ENCODE data around the gene STAT5B. TPM values are rescaled to one million over a fixed set of nuclear protein-coding genes. Genes with fewer than 3 reads are reported as not detected.
"Not testable (repeated sequence)": the region's sequence is repeated elsewhere in the genome, so short reads cannot be mapped to it uniquely, and the experiment has no call there.

Gene STAT5B
- total RNA-seq, 1 donor from 2014 or later: 26.3 TPM

GRCh38 chr17:42307362-42307927, 31.3 kb upstream of the STAT5B start:
- DNase-seq (ENCODE audit: low spot score): no peak
- no peak for ATAC-seq

- DNase-seq (ENCODE audit: low spot score) (no peak), ATAC-seq (no peak)
These were observed 30.1 kb upstream of the STAT5B start for GRCh38 chr17:42306385-42306667.

GRCh38 chr17:42305543-42306384, 29.6 kb upstream of the STAT5B start:
- DNase-seq (ENCODE audit: low spot score) (no peak), ATAC-seq (peak; percentile 30)

- DNase-seq (ENCODE audit: low spot score); ATAC-seq: not testable (repeated sequence)
These were observed 28.8 kb upstream of the STAT5B start for GRCh38 chr17:42305031-42305330.

GRCh38 chr17:42304187-42305030, 28.2 kb upstream of the STAT5B start:
- ATAC-seq: no peak
- no peak for DNase-seq (ENCODE audit: low spot score)

GRCh38 chr17:42303694-42304093, 27.5 kb upstream of the STAT5B start:
- ATAC-seq (no peak), DNase-seq (ENCODE audit: low spot score) (no peak)

- no peak for ATAC-seq
- no peak for DNase-seq (ENCODE audit: low spot score)
These were observed 24.8 kb upstream of the STAT5B start for GRCh38 chr17:42301022-42301421.

- not testable (repeated sequence) for DNase-seq (ENCODE audit: low spot score); ATAC-seq
These were observed 23.7 kb upstream of the STAT5B start for GRCh38 chr17:42299913-42300312.

- ATAC-seq; DNase-seq (ENCODE audit: low spot score): not testable (repeated sequence)
These were observed 23.2 kb upstream of the STAT5B start for GRCh38 chr17:42299361-42299760.

GRCh38 chr17:42297775-42298174, 21.6 kb upstream of the STAT5B start:
- DNase-seq (ENCODE audit: low spot score); ATAC-seq: not testable (repeated sequence)

GRCh38 chr17:42296012-42296411, 19.8 kb upstream of the STAT5B start:
- ATAC-seq (no peak), DNase-seq (ENCODE audit: low spot score) (no peak)

- ATAC-seq (peak; percentile 83), DNase-seq (ENCODE audit: low spot score) (no peak)
These were observed 18.5 kb upstream of the STAT5B start for GRCh38 chr17:42294469-42295398.

GRCh38 chr17:42291129-42291528, 14.9 kb upstream of the STAT5B start:
- DNase-seq (ENCODE audit: low spot score) (no peak), ATAC-seq (no peak)

GRCh38 chr17:42290577-42290976, 14.4 kb upstream of the STAT5B start:
- no peak for ATAC-seq
- no peak for DNase-seq (ENCODE audit: low spot score)

- DNase-seq (ENCODE audit: low spot score) (no peak), ATAC-seq (no peak)
These were observed 13.5 kb upstream of the STAT5B start for GRCh38 chr17:42289611-42290181.

GRCh38 chr17:42288803-42289610, 12.8 kb upstream of the STAT5B start:
- peak; percentile 47 for ATAC-seq
- peak; percentile 64 for DNase-seq (ENCODE audit: low spot score)

- DNase-seq (ENCODE audit: low spot score): peak; percentile 88
- peak; percentile 94 for ATAC-seq
These were observed 12.0 kb upstream of the STAT5B start, which contains the start of gene STAT5A for GRCh38 chr17:42287977-42288802. STAT5A (plus strand) TSS chr17:42288498; CDS start chr17:42289412, 914 bp downstream.

- no peak for ATAC-seq
These were observed 11.2 kb upstream of the STAT5B start for GRCh38 chr17:42287305-42287976.

More at GRCh38 chr17:42287305-42287976, 11.2 kb upstream of the STAT5B start:
- peak; percentile 46 for DNase-seq (ENCODE audit: low spot score)
